Right lobe of liver (tissue), 6 donors: ENCODE data around the gene COL23A1. TPM values are rescaled to one million over a fixed set of nuclear protein-coding genes. Genes with fewer than 3 reads are reported as not detected.
A peak's percentile ranks its signal among the peaks of the same experiment; 100 is the strongest.

Experiments used
- ATAC-seq, 4 donors: fragments of 200-7000 bp; cut with Tn5 transposase; one replicate each; pipeline ENCODE4 v1.9.1; 2020; ENCODE audit warnings: mild to moderate bottlenecking in 4 of 4, moderate library complexity in 4 of 4
- DNase-seq, 3 donors: peaks; one replicate each; pipeline ENCODE4 v3.0.0-alpha.2; 2020
- H3K27ac ChIP-seq, 3 donors: fragments of 200-600 bp; one replicate each; pipeline ENCODE4 v1.8.0; 2022
- H3K27me3 ChIP-seq, 2 donors: fragments of 200-600 bp; one replicate each; pipeline ENCODE4 v1.8.0; 2022
- H3K36me3 ChIP-seq, 4 donors: fragments of 200-600 bp; sonication (generic) in 1 of 4; one replicate each; pipeline versions ENCODE4 v1.5.1 to v1.8.0; 2017 to 2022; ENCODE audit warnings: control low read depth in 1 of 4
- H3K4me1 ChIP-seq, 4 donors: fragments of 200-600 bp; sonication (generic) in 1 of 4; one replicate each; pipeline versions ENCODE4 v1.5.1 to v1.8.0; 2017 to 2022; ENCODE audit warnings: control low read depth in 1 of 4
- H3K4me3 ChIP-seq, 3 donors: fragments of 200-600 bp; one replicate each; pipeline ENCODE4 v1.8.0; 2022
- H3K9me3 ChIP-seq, 4 donors: fragments of 200-600 bp; sonication (generic) in 1 of 4; one replicate each; pipeline versions ENCODE4 v1.5.1 to v1.8.0; 2017 to 2022; ENCODE audit warnings: control low read depth in 1 of 4
- CTCF ChIP-seq, 4 donors: fragments of 200-600 bp in 3 of 4; fragments of 450-650 bp in 1 of 4; IDR thresholded peaks; one replicate each; pipeline versions ENCODE4 v1.5.1 to v1.8.0; 2016 to 2022; ENCODE audit warnings: antibody characterized with exemption in 4 of 4, mild to moderate bottlenecking in 2 of 4
- POLR2A ChIP-seq: fragments of 450-650 bp; IDR thresholded peaks from one replicate; pipeline ENCODE4 v1.6.1; 2017; ENCODE audit warnings: antibody characterized with exemption, mild to moderate bottlenecking
- WGBS: methylation state at CpG from one replicate; pipeline ENCODE4 v1.1.6; 2018; ENCODE audit warnings: low coverage, low lambda C conversion rate; ENCODE audit not compliant: insufficient coverage; ENCODE audit errors: missing lambda C conversion rate; 5-methylcytosine and 5-hydroxymethylcytosine counted together
- intact Hi-C, 2 donors: fragments of 100-400 bp; cut with DNase I; formaldehyde crosslinking; loops; one replicate each; pipeline versions ENCODE4 v1.11.2 to v1.14.1; 2022
- total RNA-seq, 6 experiments: library from RNA; depleted of rRNA in 2 of 6; stranded (reverse); fragments of >200 nt in 2 of 6; fragmentation: NEBNext Ultra II Directional in 3 of 6; extraction: Animal tissue kit (Norgen Biotek cat#: 25700) in 3 of 6; gene quantifications; one replicate each; pipeline versions ENCODE4 v1.1.0 to v1.2.4, GENCODE V29; 2016 to 2023
- donor health status: DM: no; HTN: yes; CAD: no.
- donor health status: DM: no; HTN: no; CAD: no.
- donor health status: DM: no; HTN: no; CAD: no.
- donor health status: DM: no; HTN: yes; CAD: no.
- donor health status: DM: no; HTN: yes; CAD: no.

Gene COL23A1
- total RNA-seq, 6 experiments from 2014 or later: 0.25 to 1.2 (median 0.50) TPM

GRCh38 chr5:178323541-178323865 lies 266.7 kb downstream of the COL23A1 start:
- no peaks in the 10 kb centered on the region for H3K27me3 ChIP-seq
- H3K4me3 ChIP-seq: no peak overlapping the region
- DNase-seq: peak in 2 of 3 donors; percentile 18 to 30
- H3K36me3 ChIP-seq: no peaks in the 10 kb centered on the region
- H3K9me3 ChIP-seq: no peaks in the 10 kb centered on the region
- WGBS: 100% methylated on average over 4 of the region's 6 CpGs
- H3K4me1 ChIP-seq: no peaks in the 10 kb centered on the region
- TF ChIP-seq POLR2A (no peak), CTCF (IDR thresholded peaks at IDR 0.05) (no peak)
- no peak for ATAC-seq
- H3K27ac ChIP-seq: no peak overlapping the region
- intact Hi-C loops: no loop called here

GRCh38 chr5:178322736-178323540 lies 267.3 kb downstream of the COL23A1 start:
- H3K27ac ChIP-seq: no peak overlapping the region
- DNase-seq (peak in 1 of 3 donors; percentile 47), ATAC-seq (no peak)
- no peaks in the 10 kb centered on the region for H3K27me3 ChIP-seq
- intact Hi-C loops: no loop called here
- no peaks in the 10 kb centered on the region for H3K4me1 ChIP-seq
- WGBS: 85% methylated on average over 5 of the region's 14 CpGs
- no peaks in the 10 kb centered on the region for H3K36me3 ChIP-seq
- TF ChIP-seq POLR2A: no peak
- no peak for TF ChIP-seq CTCF (IDR thresholded peaks at IDR 0.05)
- H3K9me3 ChIP-seq: no peaks in the 10 kb centered on the region
- no peak overlapping the region for H3K4me3 ChIP-seq

- intact Hi-C loops: no loop called here
- ATAC-seq: no peak
- WGBS: 75% methylated on average over 8 of the region's 18 CpGs
- Histone ChIP-seq H3K36me3 (no peaks in the 10 kb centered on the region), H3K27me3 (no peaks in the 10 kb centered on the region), H3K4me3 (no peak overlapping the region), H3K4me1 (no peaks in the 10 kb centered on the region), H3K9me3 (no peaks in the 10 kb centered on the region), H3K27ac (no peak overlapping the region)
- peak; percentile 7 to 39 (median 37) for DNase-seq
- TF ChIP-seq POLR2A: no peak
- no peak for TF ChIP-seq CTCF (IDR thresholded peaks at IDR 0.05)
Observed at GRCh38 chr5:178320281-178320855, 269.8 kb downstream of the COL23A1 start.

GRCh38 chr5:178319541-178320041 lies 270.6 kb downstream of the COL23A1 start:
- no peak overlapping the region for H3K27ac ChIP-seq
- no peaks in the 10 kb centered on the region for H3K4me1 ChIP-seq
- no peaks in the 10 kb centered on the region for H3K36me3 ChIP-seq
- intact Hi-C loops: no loop called here
- TF ChIP-seq CTCF (IDR thresholded peaks at IDR 0.05) (no peak), POLR2A (no peak)
- WGBS: 83% methylated on average over 1 of the region's 20 CpGs
- no peak overlapping the region for H3K4me3 ChIP-seq
- no peaks in the 10 kb centered on the region for H3K9me3 ChIP-seq
- ATAC-seq (no peak), DNase-seq (peak in 2 of 3 donors; percentile 14 to 45)
- no peaks in the 10 kb centered on the region for H3K27me3 ChIP-seq
